Mammary epithelial cell (primary cell): ENCODE measurements around the gene ENPP6.

Source experiments
- CTCF ChIP-seq, 2 donors: IDR thresholded peaks in 1 of 2; conservative IDR thresholded peaks in 1 of 2; 2 replicates each; pipeline ENCODE4 v1.5.1; 2011 to 2012; ENCODE audit warnings: inconsistent platforms in 2 of 2, low read length in 2 of 2, mild to moderate bottlenecking in 2 of 2, control low read depth in 1 of 2, low read depth in 1 of 2; ENCODE audit not compliant: insufficient read depth in 1 of 2; ENCODE audit errors: extremely low read depth in 1 of 2
- EZH2 ChIP-seq: IDR thresholded peaks from 2 replicates; pipeline ENCODE4 v1.6.1; 2012; ENCODE audit warnings: low read length, inconsistent platforms, borderline replicate concordance

- TF ChIP-seq EZH2 (no peak), CTCF (conservative IDR thresholded peaks at IDR 0.05 in 1 of 2, IDR thresholded peaks at IDR 0.05 in 1 of 2; ENCODE audit: extremely low read depth in 1 of 2, insufficient read depth in 1 of 2, low read depth in 1 of 2, low read length in 2 of 2) (no peak)
Measured at GRCh38 chr4:184156163-184156920, 61.3 kb downstream of the ENPP6 start.
